Fibroblast of lung (primary cell): Measurements from ENCODE around the gene PRG2. TPM values are rescaled to one million over a fixed set of nuclear protein-coding genes. Genes with fewer than 3 reads are reported as not detected.

Source experiments
- polyA plus RNA-seq, 2 donors: library from polyadenylated mRNA; depleted of rRNA in 1 of 2; stranded (reverse) in 1 of 2; unstranded in 1 of 2; fragments of >200 nt; gene quantifications; 2 replicates each; pipeline ENCODE4 v1.2.1, GENCODE V29; 2011 to 2012; ENCODE audit warnings: missing spikeins in 1 of 2
- total RNA-seq: library from RNA; depleted of rRNA; stranded (reverse); fragments of >200 nt; gene quantifications from 2 replicates; pipeline ENCODE4 v1.2.1, GENCODE V29; 2014

Gene PRG2
- total and polyA plus RNA-seq, 2 donors (not counting 1 experiment from before 2014, with no cell fraction given): not detected

Other genes starting within 250 kb of the PRG2 start
- not detected in 2 replicates for gene LRRC55, start 208.7 kb downstream of the PRG2 start, total RNA-seq
- gene LRRC55, start 208.7 kb downstream of the PRG2 start, polyA plus RNA-seq: not detected in 2 replicates
- not detected in 2 replicates for gene APLNR, start 153.4 kb downstream of the PRG2 start, total RNA-seq
- gene APLNR, start 153.4 kb downstream of the PRG2 start, polyA plus RNA-seq: not detected in 2 replicates
- gene TNKS1BP1, start 65.7 kb downstream of the PRG2 start, total RNA-seq: 88.3 and 111 TPM in 2 replicates
- gene TNKS1BP1, start 65.7 kb downstream of the PRG2 start, polyA plus RNA-seq: 70.2 and 70.4 TPM in 2 replicates
- 52.7 and 55.0 TPM in 2 replicates for gene SSRP1, start 54.8 kb downstream of the PRG2 start, total RNA-seq
- gene SSRP1, start 54.8 kb downstream of the PRG2 start, polyA plus RNA-seq: 94.1 and 173 TPM in 2 replicates
- not detected in 2 replicates for gene P2RX3, start 52.3 kb downstream of the PRG2 start, total RNA-seq
- gene P2RX3, start 52.3 kb downstream of the PRG2 start, polyA plus RNA-seq: not detected in 2 replicates
- not detected in 2 replicates for gene PRG3, start 9.5 kb downstream of the PRG2 start, total RNA-seq
- gene PRG3, start 9.5 kb downstream of the PRG2 start, polyA plus RNA-seq: not detected in 2 replicates
- gene SLC43A3, start 36.5 kb upstream of the PRG2 start, total RNA-seq: 41.5 and 61.6 TPM in 2 replicates
- gene SLC43A3, start 36.5 kb upstream of the PRG2 start, polyA plus RNA-seq: 34.8 and 67.6 TPM in 2 replicates
- gene RTN4RL2, start 69.9 kb upstream of the PRG2 start, total RNA-seq: 0.17 and 0.26 TPM in 2 replicates
- 0.27 and 0.43 TPM in 2 replicates for gene RTN4RL2, start 69.9 kb upstream of the PRG2 start, polyA plus RNA-seq
- 19.8 and 20.8 TPM in 2 replicates for gene SLC43A1, start 125.1 kb upstream of the PRG2 start, total RNA-seq
- gene SLC43A1, start 125.1 kb upstream of the PRG2 start, polyA plus RNA-seq: 12.3 and 13.2 TPM in 2 replicates
- 32.2 and 41.6 TPM in 2 replicates for gene TIMM10, start 140.1 kb upstream of the PRG2 start, total RNA-seq
- 57.6 and 108 TPM in 2 replicates for gene TIMM10, start 140.1 kb upstream of the PRG2 start, polyA plus RNA-seq
- not detected in 2 replicates for gene SMTNL1, start 146.9 kb upstream of the PRG2 start, total RNA-seq
- gene SMTNL1, start 146.9 kb upstream of the PRG2 start, polyA plus RNA-seq: not detected in 2 replicates
- gene UBE2L6, start 177.0 kb upstream of the PRG2 start, total RNA-seq: 78.6 and 94.8 TPM in 2 replicates
- gene UBE2L6, start 177.0 kb upstream of the PRG2 start, polyA plus RNA-seq: 105 and 113 TPM in 2 replicates
- gene SERPING1, start 207.0 kb upstream of the PRG2 start, total RNA-seq: 17.2 and 20.0 TPM in 2 replicates
- 35.8 and 117 TPM in 2 replicates for gene SERPING1, start 207.0 kb upstream of the PRG2 start, polyA plus RNA-seq